DND-41 (cell line): ENCODE measurements around the gene SECTM1.

Experiments
- EZH2 ChIP-seq: IDR thresholded peaks from 3 replicates; pipeline ENCODE4 v1.6.1; 2012; ENCODE audit warnings: borderline replicate concordance, low read depth, mild to moderate bottlenecking, moderate library complexity, low read length, inconsistent platforms; ENCODE audit not compliant: severe bottlenecking
- TF ChIP-seq, protein P1 (sequence below): IDR thresholded peaks from 2 replicates; pipeline ENCODE4 v1.5.1; 2012; ENCODE audit warnings: borderline replicate concordance, low read length, moderate library complexity, mild to moderate bottlenecking; ENCODE audit not compliant: poor library complexity, severe bottlenecking; ENCODE audit errors: extremely low read depth

DNA sequence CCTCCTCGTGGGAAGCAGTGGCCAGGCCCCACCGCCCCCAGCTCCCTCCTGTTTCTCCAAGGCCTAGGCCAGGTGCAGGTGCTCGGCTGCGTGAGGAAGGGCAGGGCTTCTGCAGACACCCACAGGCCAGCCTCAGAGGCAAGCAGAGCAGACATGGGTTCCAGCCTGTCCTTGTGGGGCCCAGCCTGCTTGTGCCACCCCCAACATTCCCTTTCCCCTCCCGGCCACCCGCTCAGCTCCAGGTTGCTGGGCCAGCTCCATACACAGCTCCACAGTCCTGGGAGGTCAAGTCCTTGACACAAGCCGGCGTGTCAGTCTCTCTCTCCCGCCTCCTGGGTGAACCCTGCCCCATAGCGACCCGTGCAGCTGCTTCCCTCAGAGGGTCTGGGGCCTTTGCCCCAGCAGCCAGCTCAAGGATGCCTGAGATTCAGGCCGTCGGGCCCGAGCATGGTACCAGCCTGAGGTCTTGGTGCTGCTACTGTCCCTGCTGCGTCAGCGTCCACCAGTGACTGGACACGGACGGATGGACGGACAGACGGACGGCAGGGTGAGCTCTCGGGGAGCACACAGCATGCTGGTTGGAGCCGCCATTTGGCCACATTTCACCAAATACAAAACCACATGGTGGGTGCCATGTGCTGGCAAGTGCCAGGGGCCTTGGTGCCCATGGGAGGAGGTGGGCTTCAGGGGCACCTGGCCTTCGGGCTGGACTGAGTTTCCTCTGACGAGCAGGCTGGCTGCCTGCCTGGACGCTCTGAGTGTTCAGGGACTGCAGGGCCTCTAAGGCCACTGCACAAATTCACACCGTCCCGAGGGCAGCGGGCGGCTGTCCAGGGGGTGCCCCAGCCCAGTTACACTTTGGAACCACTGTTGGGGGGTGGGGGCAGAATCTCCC, 8.0 kb downstream of the SECTM1 start:
- TF ChIP-seq, protein P1, sequence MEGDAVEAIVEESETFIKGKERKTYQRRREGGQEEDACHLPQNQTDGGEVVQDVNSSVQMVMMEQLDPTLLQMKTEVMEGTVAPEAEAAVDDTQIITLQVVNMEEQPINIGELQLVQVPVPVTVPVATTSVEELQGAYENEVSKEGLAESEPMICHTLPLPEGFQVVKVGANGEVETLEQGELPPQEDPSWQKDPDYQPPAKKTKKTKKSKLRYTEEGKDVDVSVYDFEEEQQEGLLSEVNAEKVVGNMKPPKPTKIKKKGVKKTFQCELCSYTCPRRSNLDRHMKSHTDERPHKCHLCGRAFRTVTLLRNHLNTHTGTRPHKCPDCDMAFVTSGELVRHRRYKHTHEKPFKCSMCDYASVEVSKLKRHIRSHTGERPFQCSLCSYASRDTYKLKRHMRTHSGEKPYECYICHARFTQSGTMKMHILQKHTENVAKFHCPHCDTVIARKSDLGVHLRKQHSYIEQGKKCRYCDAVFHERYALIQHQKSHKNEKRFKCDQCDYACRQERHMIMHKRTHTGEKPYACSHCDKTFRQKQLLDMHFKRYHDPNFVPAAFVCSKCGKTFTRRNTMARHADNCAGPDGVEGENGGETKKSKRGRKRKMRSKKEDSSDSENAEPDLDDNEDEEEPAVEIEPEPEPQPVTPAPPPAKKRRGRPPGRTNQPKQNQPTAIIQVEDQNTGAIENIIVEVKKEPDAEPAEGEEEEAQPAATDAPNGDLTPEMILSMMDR, result no peak
- TF ChIP-seq EZH2, result no peak
